ACHN (cell line): ENCODE measurements around the gene SUPT3H.

Experiments used
- DNase-seq: peaks from one replicate; pipeline ENCODE4 v3.0.0-alpha.2; 2015
- in situ Hi-C: cut with HindIII; loops from 2 replicates; pipeline ENCODE4 v1.10.0; 2017; ENCODE audit warnings: low sequenced_read_pairs, low pct_ligation_motif_present, low pct_unique_long_range_greater_than_20kb

Gene SUPT3H

GRCh38 chr6:45398075-45398813 lies 20.5 kb upstream of the SUPT3H start:
- in situ Hi-C loops = no loop called here
- DNase-seq = no peak

- in situ Hi-C loops = no loop called here
Measured at GRCh38 chr6:45394586-45395095, 16.9 kb upstream of the SUPT3H start.

DNA sequence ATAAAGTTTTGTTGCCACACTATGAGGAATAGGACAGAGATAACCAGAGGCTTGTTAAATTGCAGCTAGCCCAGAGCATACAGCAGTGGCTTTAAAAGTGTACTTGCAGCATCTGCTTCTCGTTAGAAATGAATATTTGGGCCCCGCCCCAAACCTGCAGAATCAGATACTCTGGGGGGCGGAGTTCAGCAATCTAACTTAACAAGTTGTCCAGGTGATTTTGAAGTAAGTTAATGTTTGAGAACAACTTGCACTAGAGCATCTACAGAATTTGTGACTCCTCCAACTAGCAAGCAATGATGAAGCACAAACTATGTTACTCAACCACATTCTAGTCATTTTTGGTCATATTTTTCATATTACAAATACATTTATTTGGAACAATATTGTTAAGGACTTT lies 10.6 kb upstream of the SUPT3H start:
- in situ Hi-C loops = no loop called here
- no peak for DNase-seq

More at GRCh38 chr6:45394586-45395095, 16.9 kb upstream of the SUPT3H start:
- no peak for DNase-seq

GRCh38 chr6:45387236-45387635 lies 9.5 kb upstream of the SUPT3H start:
- in situ Hi-C loops = no loop called here
- no peak for DNase-seq

DNA sequence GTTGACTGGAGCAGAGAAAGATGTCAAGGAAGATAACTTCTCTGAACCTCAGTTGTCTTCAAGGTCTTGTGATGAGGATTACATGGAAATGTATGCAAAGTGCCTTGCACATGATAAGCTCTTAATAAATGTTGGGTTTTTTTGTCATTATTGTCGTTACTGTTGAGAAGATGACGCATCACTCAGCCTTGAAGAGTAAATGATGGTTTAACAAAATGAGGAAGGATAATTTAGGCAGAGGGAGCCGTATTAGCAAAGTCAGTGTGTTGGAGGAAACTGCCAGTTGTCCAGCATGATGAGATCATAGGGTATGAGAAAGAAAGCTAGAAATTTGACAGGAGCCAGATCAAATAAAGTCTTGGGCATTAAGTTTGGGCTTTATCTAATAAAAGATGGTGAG lies 8.8 kb upstream of the SUPT3H start:
- in situ Hi-C loops = no loop called here
- DNase-seq = no peak

DNA sequence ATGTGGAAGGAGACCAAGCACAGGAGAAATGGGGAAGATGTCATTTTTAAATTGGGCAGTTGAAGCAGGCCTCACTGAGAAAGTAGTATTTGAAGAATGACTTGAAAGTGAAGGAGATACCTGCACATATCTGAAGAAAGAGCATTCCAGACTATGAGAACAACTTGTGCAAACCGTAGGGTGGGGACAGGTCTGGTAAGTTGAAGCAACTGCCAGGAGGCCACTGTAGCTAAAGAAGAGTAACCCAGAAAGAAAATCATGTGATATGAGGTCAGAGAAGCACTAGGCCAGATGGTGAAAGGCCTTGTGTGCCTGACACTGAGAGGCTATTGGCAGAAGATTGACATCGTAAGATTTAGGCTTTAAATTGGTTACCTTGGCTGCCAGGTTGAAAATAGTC lies 4.7 kb upstream of the SUPT3H start:
- in situ Hi-C loops = no loop called here
- no peak for DNase-seq

DNA sequence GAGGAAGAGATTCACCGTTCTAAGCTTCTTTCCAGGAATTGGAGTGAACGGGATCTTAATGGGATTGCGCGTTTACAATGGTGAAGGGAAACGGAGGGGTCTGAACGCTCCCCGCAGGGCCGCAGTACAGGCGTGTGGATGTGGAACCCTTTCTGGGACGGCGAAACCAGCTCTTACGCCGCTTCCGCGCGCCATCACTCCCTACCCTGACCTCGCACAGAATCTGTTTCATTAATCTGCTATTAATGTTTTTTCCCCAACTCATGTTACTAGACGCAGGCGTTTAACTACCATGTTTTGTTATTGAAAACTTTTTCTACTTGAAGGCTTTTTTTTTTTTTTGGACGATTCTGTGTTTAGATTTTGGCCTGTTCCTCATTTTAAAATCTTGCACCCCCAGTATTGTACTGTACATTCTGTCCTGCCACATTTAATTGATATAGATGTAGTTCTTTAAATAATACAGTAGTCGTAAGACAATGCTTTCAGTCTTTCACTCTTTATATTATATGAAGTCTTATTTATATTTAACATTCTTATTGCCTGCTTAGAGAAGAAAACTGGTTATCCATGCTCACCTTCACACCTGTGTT lies 696 bp upstream of the SUPT3H start:
- peak; percentile 64 for DNase-seq
- in situ Hi-C loops = no loop called here

DNA sequence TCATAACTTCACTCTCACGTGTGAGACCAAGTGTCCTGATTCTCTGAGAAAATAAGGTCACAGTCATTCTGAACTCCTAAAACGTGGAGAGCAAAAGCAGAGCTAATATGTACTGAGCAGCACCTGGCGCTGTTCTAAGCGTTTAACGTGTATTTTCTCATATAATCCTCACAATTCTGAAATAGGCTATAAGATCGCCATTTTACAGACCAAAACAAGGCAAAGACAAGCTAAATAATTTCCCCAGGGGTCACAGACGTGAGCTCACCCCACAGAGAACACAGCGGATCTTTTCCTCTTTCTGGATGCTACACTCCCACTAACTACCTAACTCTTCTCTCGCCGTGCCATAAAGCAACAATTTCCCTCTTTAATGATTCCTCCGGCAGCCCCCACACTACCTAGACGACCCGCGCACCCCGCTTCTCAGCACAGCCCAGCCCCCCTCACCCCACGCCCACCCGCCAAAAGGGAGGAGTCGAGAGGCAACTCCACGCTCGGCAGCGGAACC lies 636 bp downstream of the SUPT3H start:
- peak; percentile 30 for DNase-seq
- in situ Hi-C loops = no loop called here

DNA sequence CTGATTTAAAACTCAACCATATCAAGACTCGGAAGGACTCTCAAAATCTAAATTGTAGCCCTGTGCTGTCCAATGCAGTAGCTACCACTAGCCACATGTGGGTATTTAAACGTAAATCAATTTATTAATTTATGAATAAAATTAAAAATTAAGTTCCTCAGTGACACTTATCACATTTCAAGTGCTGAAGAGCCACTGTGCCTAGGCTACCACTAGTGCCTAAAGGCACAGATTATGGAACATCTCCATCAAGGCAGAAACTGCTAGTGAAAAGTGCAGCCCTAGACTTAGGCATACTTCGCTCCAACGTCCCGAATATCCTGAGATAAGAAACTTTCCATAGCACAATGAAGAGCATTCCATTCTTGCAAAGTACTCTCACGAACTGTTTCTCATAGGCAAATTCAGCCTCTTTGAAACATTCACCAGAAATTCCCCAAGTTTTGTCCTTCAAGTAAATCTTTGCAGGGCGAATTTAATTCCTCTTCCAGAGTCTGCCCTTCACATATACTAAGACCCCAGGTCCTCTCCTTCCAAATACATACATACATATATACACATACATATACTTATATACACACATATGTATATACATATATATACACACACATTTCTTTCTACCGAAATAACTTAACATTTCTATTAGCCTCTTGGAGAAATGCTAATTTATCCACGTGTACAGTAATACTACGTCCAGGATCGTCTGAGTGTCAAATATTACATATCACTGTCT lies 1.3 kb downstream of the SUPT3H start:
- in situ Hi-C loops = no loop called here
- DNase-seq = peak; percentile 22

GRCh38 chr6:45375449-45375848 lies 2.3 kb downstream of the SUPT3H start:
- no peak for DNase-seq
- in situ Hi-C loops = no loop called here

GRCh38 chr6:45371924-45372573 lies 5.7 kb downstream of the SUPT3H start:
- no peak for DNase-seq
- in situ Hi-C loops = no loop called here

DNA sequence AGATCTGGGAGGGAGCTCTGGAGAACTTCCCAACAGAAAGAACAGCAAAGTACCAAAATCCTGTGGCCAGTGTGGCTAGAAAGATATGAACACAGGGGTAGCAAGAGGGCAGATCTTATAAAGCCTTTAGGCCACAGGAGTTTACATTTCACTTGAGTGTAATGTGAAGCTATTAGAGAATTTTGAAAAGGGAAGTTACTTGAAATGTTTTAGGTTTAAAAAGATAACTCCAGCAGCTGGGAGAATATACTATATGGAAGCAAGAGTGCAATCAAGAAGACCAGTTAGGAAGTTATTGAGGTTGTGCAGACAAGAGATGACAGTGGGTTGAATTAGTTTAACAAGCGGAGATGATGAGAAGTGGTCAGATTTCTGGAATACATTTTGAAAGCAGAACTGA lies 7.9 kb downstream of the SUPT3H start:
- no peak for DNase-seq
- in situ Hi-C loops = no loop called here

- in situ Hi-C loops = no loop called here
Measured at GRCh38 chr6:45367999-45368398, 9.7 kb downstream of the SUPT3H start.

DNA sequence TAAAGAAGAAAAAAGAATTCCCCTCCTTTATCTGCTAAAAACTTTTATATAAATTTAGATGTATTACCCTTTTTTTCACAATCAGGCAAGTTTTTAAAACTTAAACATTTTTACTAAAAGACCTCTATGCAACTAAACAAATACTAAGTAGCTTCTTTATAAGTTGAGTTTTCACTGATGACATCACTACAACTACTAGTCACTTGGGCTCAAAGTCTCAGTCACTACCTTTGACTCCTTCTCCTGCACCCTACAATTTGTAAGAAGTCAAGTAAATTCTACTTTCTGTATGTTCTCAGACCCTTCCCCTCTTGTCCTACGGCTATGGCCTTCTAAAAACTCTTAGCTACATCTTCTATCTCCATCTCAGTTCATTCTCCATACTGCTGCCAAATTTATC lies 11.2 kb downstream of the SUPT3H start:
- in situ Hi-C loops = no loop called here
- DNase-seq = no peak

More at GRCh38 chr6:45367999-45368398, 9.7 kb downstream of the SUPT3H start:
- DNase-seq = no peak

DNA sequence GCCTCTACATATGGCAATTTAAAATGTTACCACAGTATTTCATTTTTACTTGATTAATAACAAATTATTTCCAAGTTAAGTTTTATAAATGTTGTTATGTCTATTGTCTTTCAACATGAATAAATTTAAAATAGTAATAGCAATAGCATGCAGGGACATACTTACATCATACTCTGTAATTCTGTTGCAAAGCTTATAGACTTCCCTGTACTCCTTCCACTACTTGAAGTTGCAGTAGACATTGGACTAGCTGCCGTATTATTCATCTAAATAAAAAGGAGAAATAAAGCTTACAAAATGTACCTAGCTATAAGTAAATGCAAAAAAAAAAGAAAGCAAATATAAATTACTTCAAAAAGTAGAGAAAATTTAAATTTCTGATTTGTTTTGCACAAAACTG lies 12.7 kb downstream of the SUPT3H start:
- in situ Hi-C loops = no loop called here
- DNase-seq = no peak

DNA sequence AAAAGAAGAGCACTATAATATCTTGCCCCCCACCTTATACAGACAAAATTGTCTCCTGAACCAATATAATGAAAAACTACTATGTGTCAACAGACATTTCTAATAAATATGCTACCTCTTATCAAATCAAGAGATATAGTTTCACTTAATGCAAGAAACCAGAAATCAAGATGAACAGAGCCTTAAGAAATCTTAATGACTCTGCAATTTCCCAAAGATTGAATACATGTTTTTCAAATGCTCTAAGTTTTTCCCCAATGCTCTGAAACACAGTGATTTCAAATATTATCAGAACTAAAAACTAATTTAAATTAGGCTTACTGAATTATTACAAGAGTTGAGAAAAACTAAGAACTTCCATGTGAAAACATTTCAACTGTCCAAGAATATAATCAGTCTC lies 13.3 kb downstream of the SUPT3H start:
- in situ Hi-C loops = no loop called here
- no peak for DNase-seq

DNA sequence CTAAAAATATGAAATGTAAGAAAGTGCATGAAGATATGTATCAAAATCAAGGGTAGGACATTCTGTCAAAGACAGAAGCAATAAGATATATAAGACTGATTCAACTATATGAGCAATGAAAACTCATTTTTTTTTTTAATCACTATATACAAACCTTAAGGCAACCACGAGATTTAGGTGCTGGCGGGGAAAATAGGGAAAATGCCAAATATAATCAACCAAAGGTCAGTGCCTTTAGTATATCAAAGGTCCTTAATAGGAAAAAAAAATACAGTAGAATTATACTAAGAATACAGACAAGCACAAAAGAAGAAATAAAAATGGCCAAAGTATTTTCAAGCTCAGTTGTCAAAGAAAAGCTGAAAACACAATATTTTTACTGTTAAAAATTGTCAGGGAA lies 24.1 kb downstream of the SUPT3H start:
- no peak for DNase-seq
- in situ Hi-C loops = no loop called here

- DNase-seq = no peak
- in situ Hi-C loops = no loop called here
Measured at GRCh38 chr6:45351667-45352066, 26.1 kb downstream of the SUPT3H start.

GRCh38 chr6:45351076-45351475 lies 26.7 kb downstream of the SUPT3H start:
- in situ Hi-C loops = no loop called here
- DNase-seq = no peak
